WTC11 (cell line): ENCODE data around the gene CALML3.

ENCODE experiments used
- ATF1 ChIP-seq: sonication (generic); formaldehyde crosslinking; IDR thresholded peaks from 2 replicates; pipeline ENCODE4 v1.8.1; 2023; ENCODE audit warnings: mild to moderate bottlenecking, moderate library complexity, missing genetic modification reagents
- FOXJ3 ChIP-seq: sonication (generic); formaldehyde crosslinking; IDR thresholded peaks from 2 replicates; pipeline ENCODE4 v1.9.0; 2021; ENCODE audit warnings: missing genetic modification reagents, mild to moderate bottlenecking, borderline replicate concordance
- FOXK1 ChIP-seq: sonication (generic); formaldehyde crosslinking; IDR thresholded peaks from 2 replicates; pipeline ENCODE4 v1.8.0; 2022; ENCODE audit warnings: mild to moderate bottlenecking, moderate library complexity, missing genetic modification reagents
- JUN ChIP-seq: sonication (generic); formaldehyde crosslinking; IDR thresholded peaks from 2 replicates; pipeline ENCODE4 v1.8.0; 2023; ENCODE audit warnings: mild to moderate bottlenecking, missing genetic modification reagents
- RORB ChIP-seq: fragments of 250-450 bp; sonication (Bioruptor Pico); IDR thresholded peaks from 2 replicates; pipeline ENCODE4 v1.9.0; 2021; ENCODE audit warnings: mild to moderate bottlenecking
- ZBTB21 ChIP-seq: sonication (generic); formaldehyde crosslinking; IDR thresholded peaks from 2 replicates; pipeline ENCODE4 v1.8.1; 2023; ENCODE audit warnings: mild to moderate bottlenecking, missing genetic modification reagents, borderline replicate concordance
- TF ChIP-seq, protein P1 (sequence below): sonication (generic); formaldehyde crosslinking; IDR thresholded peaks from 2 replicates; pipeline ENCODE4 v1.8.0; 2022; ENCODE audit warnings: mild to moderate bottlenecking, missing genetic modification reagents
- TF ChIP-seq, protein P2 (sequence below): fragments of 200-600 bp; IDR thresholded peaks from 2 replicates; pipeline ENCODE4 v1.8.0; 2022; ENCODE audit warnings: antibody characterized with exemption
- TF ChIP-seq, protein P3 (sequence below): sonication (generic); formaldehyde crosslinking; conservative IDR thresholded peaks from 2 replicates; pipeline ENCODE4 v1.8.1; 2023; ENCODE audit warnings: mild to moderate bottlenecking, low read depth, missing genetic modification reagents, moderate library complexity
- TF ChIP-seq, protein P4 (sequence below): sonication (generic); formaldehyde crosslinking; IDR thresholded peaks from 2 replicates; pipeline ENCODE4 v1.8.1; 2022; ENCODE audit warnings: low read depth, mild to moderate bottlenecking, moderate library complexity, missing genetic modification reagents, borderline replicate concordance
- TF ChIP-seq, protein P5 (sequence below): fragments of 250-450 bp; sonication (Bioruptor Pico); IDR thresholded peaks from 2 replicates; pipeline ENCODE4 v1.8.0; 2021; ENCODE audit warnings: mild to moderate bottlenecking
- TF ChIP-seq, protein P6 (sequence below): sonication (generic); formaldehyde crosslinking; IDR thresholded peaks from 2 replicates; pipeline ENCODE4 v1.8.1; 2022; ENCODE audit warnings: mild to moderate bottlenecking, moderate library complexity, missing genetic modification reagents

DNA sequence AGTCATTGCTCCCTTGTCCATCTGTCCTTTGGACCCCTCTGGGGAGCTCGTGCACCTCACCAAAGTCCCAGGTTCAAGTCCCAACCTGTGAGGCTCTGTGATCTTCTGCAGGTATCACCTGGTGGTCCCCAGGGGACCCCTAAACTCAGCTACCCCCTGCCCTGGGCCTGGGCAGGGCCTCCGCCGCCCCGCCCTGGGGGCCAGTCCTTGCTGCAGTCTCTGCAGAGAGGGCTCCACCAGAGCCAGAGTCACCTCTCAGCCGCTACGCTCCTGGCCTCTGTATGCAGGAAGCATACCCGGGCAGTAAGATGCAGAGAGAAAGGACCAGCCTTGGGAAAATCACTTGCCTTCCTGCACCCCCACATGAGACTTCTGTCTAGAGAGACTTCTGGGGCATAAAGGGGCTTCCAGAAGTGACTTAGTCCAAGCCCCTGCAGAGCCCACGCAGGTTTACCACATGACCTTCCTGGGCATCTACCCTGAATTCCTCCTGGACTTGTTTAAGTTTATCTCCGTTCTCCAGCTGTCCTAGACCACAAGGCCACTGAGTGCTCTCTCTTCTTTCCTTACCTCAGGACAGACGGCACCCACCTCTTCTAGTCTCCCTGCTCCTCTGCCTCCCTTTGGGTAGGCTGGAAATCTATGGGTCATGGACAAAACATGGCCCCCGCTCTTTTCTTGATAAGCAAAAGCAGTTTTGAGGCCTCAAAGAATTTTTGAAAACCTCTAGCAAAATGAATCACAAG is 46.6 kb upstream of the CALML3 start:
- TF ChIP-seq JUN (CRISPR knock-in tag) (no peak), FOXK1 (CRISPR knock-in tag) (no peak), RORB (no peak), FOXJ3 (CRISPR knock-in tag) (no peak), ATF1 (CRISPR knock-in tag) (no peak), ZBTB21 (CRISPR knock-in tag) (no peak)
- TF ChIP-seq, protein P1, sequence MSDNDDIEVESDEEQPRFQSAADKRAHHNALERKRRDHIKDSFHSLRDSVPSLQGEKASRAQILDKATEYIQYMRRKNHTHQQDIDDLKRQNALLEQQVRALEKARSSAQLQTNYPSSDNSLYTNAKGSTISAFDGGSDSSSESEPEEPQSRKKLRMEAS (CRISPR knock-in tag), result no peak
- TF ChIP-seq, protein P2, sequence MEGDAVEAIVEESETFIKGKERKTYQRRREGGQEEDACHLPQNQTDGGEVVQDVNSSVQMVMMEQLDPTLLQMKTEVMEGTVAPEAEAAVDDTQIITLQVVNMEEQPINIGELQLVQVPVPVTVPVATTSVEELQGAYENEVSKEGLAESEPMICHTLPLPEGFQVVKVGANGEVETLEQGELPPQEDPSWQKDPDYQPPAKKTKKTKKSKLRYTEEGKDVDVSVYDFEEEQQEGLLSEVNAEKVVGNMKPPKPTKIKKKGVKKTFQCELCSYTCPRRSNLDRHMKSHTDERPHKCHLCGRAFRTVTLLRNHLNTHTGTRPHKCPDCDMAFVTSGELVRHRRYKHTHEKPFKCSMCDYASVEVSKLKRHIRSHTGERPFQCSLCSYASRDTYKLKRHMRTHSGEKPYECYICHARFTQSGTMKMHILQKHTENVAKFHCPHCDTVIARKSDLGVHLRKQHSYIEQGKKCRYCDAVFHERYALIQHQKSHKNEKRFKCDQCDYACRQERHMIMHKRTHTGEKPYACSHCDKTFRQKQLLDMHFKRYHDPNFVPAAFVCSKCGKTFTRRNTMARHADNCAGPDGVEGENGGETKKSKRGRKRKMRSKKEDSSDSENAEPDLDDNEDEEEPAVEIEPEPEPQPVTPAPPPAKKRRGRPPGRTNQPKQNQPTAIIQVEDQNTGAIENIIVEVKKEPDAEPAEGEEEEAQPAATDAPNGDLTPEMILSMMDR, result no peak
- TF ChIP-seq, protein P3, sequence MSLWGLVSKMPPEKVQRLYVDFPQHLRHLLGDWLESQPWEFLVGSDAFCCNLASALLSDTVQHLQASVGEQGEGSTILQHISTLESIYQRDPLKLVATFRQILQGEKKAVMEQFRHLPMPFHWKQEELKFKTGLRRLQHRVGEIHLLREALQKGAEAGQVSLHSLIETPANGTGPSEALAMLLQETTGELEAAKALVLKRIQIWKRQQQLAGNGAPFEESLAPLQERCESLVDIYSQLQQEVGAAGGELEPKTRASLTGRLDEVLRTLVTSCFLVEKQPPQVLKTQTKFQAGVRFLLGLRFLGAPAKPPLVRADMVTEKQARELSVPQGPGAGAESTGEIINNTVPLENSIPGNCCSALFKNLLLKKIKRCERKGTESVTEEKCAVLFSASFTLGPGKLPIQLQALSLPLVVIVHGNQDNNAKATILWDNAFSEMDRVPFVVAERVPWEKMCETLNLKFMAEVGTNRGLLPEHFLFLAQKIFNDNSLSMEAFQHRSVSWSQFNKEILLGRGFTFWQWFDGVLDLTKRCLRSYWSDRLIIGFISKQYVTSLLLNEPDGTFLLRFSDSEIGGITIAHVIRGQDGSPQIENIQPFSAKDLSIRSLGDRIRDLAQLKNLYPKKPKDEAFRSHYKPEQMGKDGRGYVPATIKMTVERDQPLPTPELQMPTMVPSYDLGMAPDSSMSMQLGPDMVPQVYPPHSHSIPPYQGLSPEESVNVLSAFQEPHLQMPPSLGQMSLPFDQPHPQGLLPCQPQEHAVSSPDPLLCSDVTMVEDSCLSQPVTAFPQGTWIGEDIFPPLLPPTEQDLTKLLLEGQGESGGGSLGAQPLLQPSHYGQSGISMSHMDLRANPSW (CRISPR knock-in tag), result no peak
- TF ChIP-seq, protein P4, sequence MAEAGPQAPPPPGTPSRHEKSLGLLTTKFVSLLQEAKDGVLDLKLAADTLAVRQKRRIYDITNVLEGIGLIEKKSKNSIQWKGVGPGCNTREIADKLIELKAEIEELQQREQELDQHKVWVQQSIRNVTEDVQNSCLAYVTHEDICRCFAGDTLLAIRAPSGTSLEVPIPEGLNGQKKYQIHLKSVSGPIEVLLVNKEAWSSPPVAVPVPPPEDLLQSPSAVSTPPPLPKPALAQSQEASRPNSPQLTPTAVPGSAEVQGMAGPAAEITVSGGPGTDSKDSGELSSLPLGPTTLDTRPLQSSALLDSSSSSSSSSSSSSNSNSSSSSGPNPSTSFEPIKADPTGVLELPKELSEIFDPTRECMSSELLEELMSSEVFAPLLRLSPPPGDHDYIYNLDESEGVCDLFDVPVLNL (CRISPR knock-in tag), result no peak
- TF ChIP-seq, protein P5, sequence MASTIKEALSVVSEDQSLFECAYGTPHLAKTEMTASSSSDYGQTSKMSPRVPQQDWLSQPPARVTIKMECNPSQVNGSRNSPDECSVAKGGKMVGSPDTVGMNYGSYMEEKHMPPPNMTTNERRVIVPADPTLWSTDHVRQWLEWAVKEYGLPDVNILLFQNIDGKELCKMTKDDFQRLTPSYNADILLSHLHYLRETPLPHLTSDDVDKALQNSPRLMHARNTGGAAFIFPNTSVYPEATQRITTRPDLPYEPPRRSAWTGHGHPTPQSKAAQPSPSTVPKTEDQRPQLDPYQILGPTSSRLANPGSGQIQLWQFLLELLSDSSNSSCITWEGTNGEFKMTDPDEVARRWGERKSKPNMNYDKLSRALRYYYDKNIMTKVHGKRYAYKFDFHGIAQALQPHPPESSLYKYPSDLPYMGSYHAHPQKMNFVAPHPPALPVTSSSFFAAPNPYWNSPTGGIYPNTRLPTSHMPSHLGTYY (CRISPR knock-in tag), result no peak
- TF ChIP-seq, protein P6, sequence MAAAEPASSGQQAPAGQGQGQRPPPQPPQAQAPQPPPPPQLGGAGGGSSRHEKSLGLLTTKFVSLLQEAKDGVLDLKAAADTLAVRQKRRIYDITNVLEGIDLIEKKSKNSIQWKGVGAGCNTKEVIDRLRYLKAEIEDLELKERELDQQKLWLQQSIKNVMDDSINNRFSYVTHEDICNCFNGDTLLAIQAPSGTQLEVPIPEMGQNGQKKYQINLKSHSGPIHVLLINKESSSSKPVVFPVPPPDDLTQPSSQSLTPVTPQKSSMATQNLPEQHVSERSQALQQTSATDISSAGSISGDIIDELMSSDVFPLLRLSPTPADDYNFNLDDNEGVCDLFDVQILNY (CRISPR knock-in tag), result no peak
